ENCODE results near the gene ODR4. TPM values are rescaled to one million over a fixed set of nuclear protein-coding genes. Genes with fewer than 3 reads are reported as not detected.

The ODR4 gene
- polyA plus RNA-seq, 1 experiment = 16.8 TPM

GRCh38 chr1:186404454-186405051 is 28.9 kb downstream of the ODR4 start:
- DNase-seq (ENCODE audit: low read depth, low spot score) = peak; percentile 11
- no peaks in the 10 kb centered on the region for H3K27me3 ChIP-seq (ENCODE audit: control insufficient read depth, insufficient read depth, low read length)
- ChIA-PET CTCF (interaction anchor here (0.6 to 1.4 kb wide), 44 partner anchors 9 to 949 kb away, joined by 3 to 16 read pairs (median 4); partner anchors contain the start of genes ODR4 and TPR), POLR2A (no interaction called here)
- no peak overlapping the region for H3K4me3 ChIP-seq (ENCODE audit: low read depth, low read length)
- no peaks in the 10 kb centered on the region for H3K9me3 ChIP-seq (ENCODE audit: control insufficient read depth, insufficient read depth, low read length)
- TF ChIP-seq CTCF (IDR thresholded peaks at IDR 0.05; ENCODE audit: low read depth, low read length) = peak; percentile 79
- no peak overlapping the region for H3K27ac ChIP-seq (ENCODE audit: low read depth, low read length)

DNA sequence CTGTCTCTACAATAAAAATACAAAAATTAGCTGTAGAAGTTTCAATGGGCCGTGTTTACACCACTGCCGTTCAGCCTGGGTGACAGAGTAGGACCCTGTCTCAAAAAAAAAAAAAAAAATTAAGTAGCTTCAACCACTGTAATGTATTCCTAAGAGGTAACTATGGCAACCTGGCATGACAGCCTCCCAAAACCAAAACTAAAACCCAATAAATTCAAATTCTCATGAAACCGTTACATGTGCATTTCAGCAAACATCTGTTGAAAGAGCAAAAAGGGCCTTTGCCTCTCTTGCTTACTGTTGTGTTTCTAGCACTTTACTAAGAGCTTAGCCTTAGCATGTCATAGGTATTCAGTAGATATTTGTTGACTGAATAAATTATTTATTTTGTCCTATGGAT is 33.5 kb downstream of the ODR4 start:
- ChIA-PET CTCF (interaction anchor here (0.6 to 2.2 kb wide), 2 partner anchors 34 to 403 kb away, joined by 7 read pairs; partner anchors contain the start of genes ODR4 and TPR), POLR2A (interaction anchor here (0.6 kb wide), 1 partner anchor 1196 kb away, joined by 3 read pairs; no protein-coding TSS in a partner anchor)
- TF ChIP-seq CTCF (IDR thresholded peaks at IDR 0.05; ENCODE audit: low read depth, low read length) = no peak
- H3K9me3 ChIP-seq (ENCODE audit: control insufficient read depth, insufficient read depth, low read length) = no peaks in the 10 kb centered on the region
- no peak overlapping the region for H3K27ac ChIP-seq (ENCODE audit: low read depth, low read length)
- H3K4me3 ChIP-seq (ENCODE audit: low read depth, low read length) = no peak overlapping the region
- DNase-seq (ENCODE audit: low read depth, low spot score) = no peak
- no peaks in the 10 kb centered on the region for H3K27me3 ChIP-seq (ENCODE audit: control insufficient read depth, insufficient read depth, low read length)

DNA sequence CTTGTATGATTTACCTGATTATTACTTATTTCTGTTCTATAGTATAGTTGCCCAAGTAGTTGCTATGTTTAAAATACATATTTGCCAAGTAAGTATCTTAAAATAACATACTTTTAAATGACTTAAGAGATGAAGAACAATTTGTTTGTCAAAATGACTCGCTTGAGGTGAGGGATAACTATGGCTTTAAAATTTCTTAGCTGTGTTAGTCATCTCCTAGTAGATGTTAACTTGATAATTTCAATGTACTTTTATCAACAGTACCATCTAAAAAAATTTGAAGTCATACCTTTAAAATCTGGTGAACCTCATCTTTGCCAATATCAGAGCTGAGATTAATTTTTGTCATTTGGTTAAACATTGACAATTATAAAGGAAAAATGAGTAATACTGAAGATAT is 37.7 kb downstream of the ODR4 start:
- Histone ChIP-seq H3K9me3 (ENCODE audit: control insufficient read depth, insufficient read depth, low read length) (no peaks in the 10 kb centered on the region), H3K27me3 (ENCODE audit: control insufficient read depth, insufficient read depth, low read length) (no peaks in the 10 kb centered on the region), H3K27ac (ENCODE audit: low read depth, low read length) (no peak overlapping the region), H3K4me3 (ENCODE audit: low read depth, low read length) (no peak overlapping the region)
- no peak for DNase-seq (ENCODE audit: low read depth, low spot score)
- no peak for TF ChIP-seq CTCF (IDR thresholded peaks at IDR 0.05; ENCODE audit: low read depth, low read length)
- CTCF ChIA-PET = interaction anchor here (1.0 to 1.8 kb wide), 4 partner anchors 9 to 574 kb away, joined by 3 to 8 read pairs (median 4); partner anchors contain the start of genes ODR4 and TPR
- POLR2A ChIA-PET = no interaction called here

- ChIA-PET CTCF (interaction anchor here (0.7 to 1.5 kb wide), 3 partner anchors 43 to 1525 kb away, joined by 3 to 4 read pairs (median 3); partner anchors contain the start of genes ODR4 and TPR), POLR2A (no interaction called here)
- peak; percentile 21 for DNase-seq (ENCODE audit: low read depth, low spot score)
- no peak overlapping the region for H3K27ac ChIP-seq (ENCODE audit: low read depth, low read length)
- no peak overlapping the region for H3K4me3 ChIP-seq (ENCODE audit: low read depth, low read length)
- H3K27me3 ChIP-seq (ENCODE audit: control insufficient read depth, insufficient read depth, low read length) = no peaks in the 10 kb centered on the region
- no peaks in the 10 kb centered on the region for H3K9me3 ChIP-seq (ENCODE audit: control insufficient read depth, insufficient read depth, low read length)
- no peak for TF ChIP-seq CTCF (IDR thresholded peaks at IDR 0.05; ENCODE audit: low read depth, low read length)
Measured at GRCh38 chr1:186418503-186418902, 42.9 kb downstream of the ODR4 start.

- Histone ChIP-seq H3K27me3 (ENCODE audit: control insufficient read depth, insufficient read depth, low read length) (no peaks in the 10 kb centered on the region), H3K9me3 (ENCODE audit: control insufficient read depth, insufficient read depth, low read length) (no peaks in the 10 kb centered on the region), H3K27ac (ENCODE audit: low read depth, low read length) (no peak overlapping the region), H3K4me3 (ENCODE audit: low read depth, low read length) (no peak overlapping the region)
- DNase-seq (ENCODE audit: low read depth, low spot score) = no peak
- CTCF ChIA-PET = interaction anchor here (0.6 to 2.0 kb wide), 7 partner anchors 16 to 1633 kb away, joined by 3 to 12 read pairs (median 4); partner anchors contain the start of genes ODR4 and TPR
- POLR2A ChIA-PET = interaction anchor here (1.2 kb wide), 1 partner anchor 156 kb away, joined by 3 read pairs; no protein-coding TSS in a partner anchor
- no peak for TF ChIP-seq CTCF (IDR thresholded peaks at IDR 0.05; ENCODE audit: low read depth, low read length)
Measured at GRCh38 chr1:186420311-186420710, 44.7 kb downstream of the ODR4 start.
